SH-SY5Y (cell line): ENCODE measurements around the gene ADORA1.

Source experiments
- GATA2 ChIP-seq: IDR thresholded peaks from 2 replicates; pipeline ENCODE4 v1.6.1; 2011; ENCODE audit warnings: mild to moderate bottlenecking, low read depth, low read length
- GATA3 ChIP-seq: IDR thresholded peaks from 2 replicates; pipeline ENCODE4 v1.6.1; 2011; ENCODE audit warnings: low read depth, mild to moderate bottlenecking, low read length, moderate library complexity

Gene ADORA1

GRCh38 chr1:203127666-203128430 is at the start of gene ADORA1:
TSS of gene ADORA1 (plus strand) at chr1:203127726. CDS start at chr1:203128842, 1,116 bp downstream.
- TF ChIP-seq GATA2 (no peak), GATA3 (no peak)

- no peak for TF ChIP-seq GATA2
- TF ChIP-seq GATA3 = no peak
These were observed 49.6 kb upstream of the ADORA1 start for GRCh38 chr1:203077956-203078355.

- TF ChIP-seq GATA3 (no peak), GATA2 (no peak)
These were observed 49.0 kb upstream of the ADORA1 start for GRCh38 chr1:203078478-203078877.

GRCh38 chr1:203080456-203080855 is 47.1 kb upstream of the ADORA1 start:
- TF ChIP-seq GATA2 = no peak
- no peak for TF ChIP-seq GATA3

GRCh38 chr1:203081465-203082230 is 45.9 kb upstream of the ADORA1 start:
- TF ChIP-seq GATA2 = no peak
- no peak for TF ChIP-seq GATA3

GRCh38 chr1:203082231-203082505 is 45.4 kb upstream of the ADORA1 start:
- TF ChIP-seq GATA3 (no peak), GATA2 (no peak)

- TF ChIP-seq GATA3 (no peak), GATA2 (no peak)
These were observed 44.7 kb upstream of the ADORA1 start for GRCh38 chr1:203082571-203083462.

GRCh38 chr1:203083463-203083921 is 44.0 kb upstream of the ADORA1 start:
- TF ChIP-seq GATA2 (no peak), GATA3 (no peak)

GRCh38 chr1:203084588-203085527 is 42.7 kb upstream of the ADORA1 start:
- TF ChIP-seq GATA2 = no peak
- no peak for TF ChIP-seq GATA3

GRCh38 chr1:203085528-203086406 is 41.8 kb upstream of the ADORA1 start, which contains the start of gene MYOG:
TSS of gene MYOG (minus strand) at chr1:203086012. CDS start at chr1:203085961, 51 bp downstream.
- no peak for TF ChIP-seq GATA2
- TF ChIP-seq GATA3 = no peak

- no peak for TF ChIP-seq GATA3
- no peak; the same call in 1 of the 2 replicates for TF ChIP-seq GATA2
These were observed 40.3 kb upstream of the ADORA1 start for GRCh38 chr1:203086992-203087763.
